HG03439 (cell line): ENCODE results near the gene NHSL1.
"Not testable (repeated sequence)": the region's sequence is repeated elsewhere in the genome, so short reads cannot be mapped to it uniquely, and the experiment has no call there.

ENCODE experiments used
- ATAC-seq: cut with Tn5 transposase; IDR thresholded peaks from one replicate; pipeline ENCODE4 v1.9.1; 2021; ENCODE audit warnings: mild to moderate bottlenecking, moderate library complexity; ENCODE audit not compliant: unreplicated experiment

NHSL1 gene

DNA sequence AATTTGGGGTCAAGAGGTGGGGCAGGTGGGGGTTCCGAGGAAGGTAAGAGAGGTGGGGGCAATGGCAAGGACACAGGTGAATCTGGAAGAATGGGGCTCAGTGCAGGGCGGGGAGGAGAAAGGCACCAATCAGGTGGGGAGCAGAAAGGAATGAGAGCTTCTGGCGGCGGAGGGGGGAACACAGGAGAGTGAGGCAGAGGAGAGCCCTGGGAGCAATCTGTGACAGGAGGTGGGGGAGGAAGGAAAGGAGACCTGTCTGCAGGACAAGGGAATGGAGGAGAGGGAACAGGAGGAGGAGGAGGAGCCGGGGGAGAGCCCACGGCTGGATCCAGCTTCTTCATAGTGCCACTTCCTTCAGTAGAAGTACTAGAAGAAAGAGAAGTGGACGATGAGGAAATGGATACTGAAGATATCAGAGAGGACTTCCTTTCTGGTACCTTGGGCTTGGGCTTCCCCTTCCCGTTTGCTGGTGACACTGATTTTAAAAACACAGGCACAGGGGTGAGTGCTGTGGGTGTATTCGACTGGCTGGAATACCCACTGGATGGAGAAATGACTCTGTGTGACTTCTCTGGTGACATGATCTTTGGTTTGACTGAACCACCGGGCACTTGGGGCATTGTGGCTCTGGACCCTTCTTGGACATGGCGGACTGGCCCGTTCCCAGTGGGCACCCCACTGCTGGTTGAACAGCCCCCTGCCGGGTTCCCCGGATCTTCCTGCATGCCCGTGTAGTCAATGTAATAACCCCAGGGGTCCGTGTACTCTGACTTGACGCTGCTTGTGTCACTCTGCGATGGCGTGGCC, 67.8 kb downstream of the NHSL1 start:
- no peak for ATAC-seq

GRCh38 chr6:138430361-138431145, 68.7 kb downstream of the NHSL1 start:
- ATAC-seq, result no peak

- ATAC-seq, result no peak
These were observed 69.5 kb downstream of the NHSL1 start for GRCh38 chr6:138429761-138430160.

- no peak for ATAC-seq
These were observed 70.2 kb downstream of the NHSL1 start for GRCh38 chr6:138428944-138429598.

GRCh38 chr6:138427701-138428100, 71.6 kb downstream of the NHSL1 start:
- no peak for ATAC-seq

GRCh38 chr6:138426500-138427123, 72.7 kb downstream of the NHSL1 start:
- ATAC-seq, result no peak

GRCh38 chr6:138425256-138425655, 74.0 kb downstream of the NHSL1 start:
- ATAC-seq, result not testable (repeated sequence)

GRCh38 chr6:138424004-138424904, 75.0 kb downstream of the NHSL1 start:
- ATAC-seq, result no peak

GRCh38 chr6:138422861-138423260, 76.4 kb downstream of the NHSL1 start:
- no peak for ATAC-seq

DNA sequence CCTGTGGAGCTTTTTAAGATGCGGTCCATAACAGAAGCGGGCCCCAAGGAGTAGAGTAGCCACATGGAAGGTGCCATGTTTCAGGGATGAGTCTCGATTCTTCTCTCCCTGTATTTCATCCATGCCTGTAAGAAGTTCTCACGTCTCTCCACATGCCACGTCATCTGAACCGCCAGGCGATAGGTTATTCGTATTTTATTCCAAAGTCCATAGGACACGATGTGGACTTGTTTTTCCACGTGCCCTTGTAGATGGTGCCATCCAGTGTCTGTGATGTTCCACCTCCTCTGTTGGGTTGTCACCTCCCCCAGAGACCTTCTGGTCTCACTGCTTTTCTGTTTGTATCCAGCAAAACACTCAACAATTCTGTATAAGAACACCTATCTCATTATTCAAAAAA, 77.7 kb downstream of the NHSL1 start:
- ATAC-seq, result no peak

GRCh38 chr6:138421089-138421488, 78.2 kb downstream of the NHSL1 start:
- no peak for ATAC-seq

DNA sequence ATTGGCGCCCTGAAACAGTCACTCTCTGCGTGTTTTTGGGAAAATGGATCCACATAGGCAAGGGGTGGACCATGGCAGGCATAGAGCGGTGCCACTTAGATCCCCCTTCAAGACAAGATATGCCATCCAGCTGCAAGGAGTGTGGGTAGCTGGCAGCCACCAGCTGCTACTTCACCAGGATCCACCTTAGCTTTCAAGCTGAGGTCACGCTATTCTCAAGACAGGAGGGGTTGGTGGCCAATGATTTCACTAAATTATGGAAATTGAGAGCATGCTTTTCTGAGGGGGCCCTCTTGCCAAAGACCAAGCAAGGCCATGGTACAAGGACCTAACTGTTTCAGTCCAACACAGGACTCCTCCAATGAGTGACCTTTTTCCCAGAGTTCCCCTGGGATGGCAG, 78.9 kb downstream of the NHSL1 start:
- ATAC-seq, result no peak

GRCh38 chr6:138419766-138420165, 79.5 kb downstream of the NHSL1 start:
- ATAC-seq, result no peak

- no peak for ATAC-seq
These were observed 81.1 kb downstream of the NHSL1 start for GRCh38 chr6:138418118-138418742.

GRCh38 chr6:138417493-138418117, 81.7 kb downstream of the NHSL1 start:
- no peak for ATAC-seq

DNA sequence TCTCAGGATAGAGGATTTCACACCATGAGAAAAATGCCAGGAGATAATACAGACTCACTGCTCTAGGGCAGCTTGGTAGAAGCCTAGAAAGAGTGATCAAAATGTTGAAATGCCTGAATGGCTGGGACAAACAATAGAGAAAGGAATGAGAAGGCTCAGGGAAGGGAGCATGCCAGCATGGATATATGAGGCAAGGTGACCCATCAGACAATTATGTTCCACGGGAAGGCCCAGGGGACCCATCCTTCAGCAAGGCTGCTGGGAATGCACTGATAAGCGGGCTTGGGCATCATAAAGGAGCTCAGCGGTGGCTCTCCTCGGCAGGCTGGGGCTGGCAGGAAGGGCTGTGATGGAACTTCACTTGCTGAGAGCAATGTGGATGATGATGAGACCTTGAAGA, 83.1 kb downstream of the NHSL1 start:
- ATAC-seq, result no peak

DNA sequence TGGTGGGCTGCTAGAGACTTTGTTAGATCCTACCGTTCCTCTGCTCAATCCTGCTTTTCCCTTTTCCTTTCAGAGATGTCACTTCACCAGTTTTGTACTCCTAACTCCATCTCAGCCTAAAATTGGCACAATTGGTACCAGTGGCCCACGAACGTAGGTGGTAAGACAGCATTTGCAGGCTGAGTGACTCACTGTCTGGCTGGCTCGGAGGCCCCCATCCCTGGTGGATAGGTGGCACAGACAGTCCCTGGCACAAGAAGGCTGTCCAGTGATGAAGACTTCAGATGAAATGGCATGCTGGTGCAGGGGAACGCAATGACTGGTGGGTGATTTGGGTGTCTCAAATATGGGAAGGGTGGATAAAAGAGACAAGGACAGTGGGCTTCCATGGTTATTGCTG, 84.2 kb downstream of the NHSL1 start:
- ATAC-seq, result no peak

DNA sequence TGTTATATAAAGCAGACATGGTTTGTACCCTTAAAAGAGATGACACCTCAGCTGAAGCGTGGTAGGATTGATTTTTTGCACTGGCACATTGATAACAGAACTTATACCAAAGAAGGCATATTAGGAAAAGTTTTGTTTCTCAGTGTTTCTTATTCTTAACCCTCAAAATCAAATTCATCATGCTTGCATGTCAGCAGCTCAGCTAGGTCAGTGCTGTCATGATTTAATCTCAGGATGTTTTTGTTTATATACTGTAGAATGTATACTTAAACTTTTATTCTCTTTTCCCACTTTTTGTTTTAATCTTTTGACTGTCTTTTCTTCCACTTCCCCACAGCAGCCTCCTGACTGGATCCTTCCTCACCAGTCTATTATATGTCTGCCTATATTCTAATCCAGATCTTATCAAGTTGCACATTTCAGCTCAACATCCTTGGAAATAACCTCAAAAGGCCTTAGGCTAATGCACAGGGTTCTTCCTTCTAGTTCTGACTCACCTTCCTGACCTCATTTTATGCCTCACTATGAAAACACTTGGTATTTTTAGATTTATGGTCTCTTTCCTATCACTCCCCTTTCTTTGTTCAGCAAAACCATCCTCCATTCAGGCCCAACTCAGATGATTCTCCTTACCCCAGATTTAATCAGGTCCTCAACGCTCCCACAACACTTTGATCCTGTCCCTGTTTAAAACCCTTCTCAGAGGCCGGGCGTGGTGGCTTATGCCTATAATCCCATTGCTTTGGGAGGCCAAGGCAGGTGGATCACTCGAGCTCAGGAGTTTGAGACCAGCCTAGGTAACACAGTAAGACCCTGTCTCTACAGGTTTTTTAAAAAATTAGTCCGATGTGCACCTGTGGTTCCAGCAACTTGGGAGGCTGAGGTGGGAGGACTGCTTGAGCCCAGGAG, 88.1 kb downstream of the NHSL1 start:
- peak; percentile 39 for ATAC-seq
